ENCODE data around the gene GPC5. TPM values are rescaled to one million over a fixed set of nuclear protein-coding genes. Genes with fewer than 3 reads are reported as not detected.

Gene GPC5
- total and polyA plus RNA-seq, 9 of the 15 experiments (the other 6 are each of a cell fraction or from before 2014, with no cell fraction given), result 0.18 to 0.27 TPM; not detected in 7

DNA sequence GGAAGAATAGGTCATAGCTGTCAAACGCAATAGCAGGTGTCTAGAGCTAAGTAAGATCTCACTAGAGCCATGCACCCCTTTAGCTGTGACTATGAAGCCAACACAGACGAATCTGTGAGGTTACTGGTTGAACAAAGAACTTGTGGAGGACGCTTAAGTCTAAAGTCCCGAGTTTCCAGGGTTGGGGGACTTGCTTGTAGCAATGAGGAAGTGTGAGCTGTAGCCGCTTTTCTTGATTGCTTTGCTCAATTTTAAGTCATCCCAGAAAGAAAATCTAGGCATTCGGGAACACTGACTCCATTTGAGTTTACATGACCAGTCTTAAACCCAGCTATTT, 1.6 kb downstream of the GPC5 start:
- Histone ChIP-seq H3K4me2 (ENCODE audit: insufficient read depth, low read length) (no peak overlapping the region), H2AFZ (ENCODE audit: low read depth, low read length) (0 out of 2 replicates have a peak overlapping the region, but pooled peaks have one; percentile 3), H3K27me3 (ENCODE audit: control insufficient read depth in 2 of 2, insufficient read depth in 2 of 2, low read length in 2 of 2) (peaks cover 13 to 17% of the 10 kb centered on the region in 2 experiments), H4K20me1 (replicated peaks; ENCODE audit: control insufficient read depth, insufficient read depth, low read length) (no peaks in the 10 kb centered on the region), H3K9ac (ENCODE audit: insufficient read depth in 1 of 2, low read depth in 2 of 2, low read length in 2 of 2) (no peak overlapping the region), H3K79me2 (ENCODE audit: control insufficient read depth, insufficient read depth, low read length) (no peaks in the 10 kb centered on the region), H3K9me3 (replicated peaks; ENCODE audit: control insufficient read depth, insufficient read depth, low read depth, low read length) (no peaks in the 10 kb centered on the region), H3K4me1 (replicated peaks in 1 of 2; ENCODE audit: control insufficient read depth in 2 of 2, insufficient read depth in 2 of 2, low read length in 2 of 2) (peaks cover 0 to 13% of the 10 kb centered on the region in 2 experiments; a peak in 3 of 5 replicates), H3K27ac (ENCODE audit: extremely low read depth, low read depth, low read length) (no peak overlapping the region), H3K4me3 (no peak overlapping the region), H3K9me1 (ENCODE audit: control insufficient read depth, insufficient read depth, low read length) (no peaks in the 10 kb centered on the region), H3K36me3 (ENCODE audit: control insufficient read depth, insufficient read depth, low read length) (no peaks in the 10 kb centered on the region)
- no peak for FAIRE-seq
- ChIA-PET POLR2A (interaction anchor here (0.6 to 1.6 kb wide), 9 partner anchors 9 to 388 kb away, joined by 3 to 5 read pairs (median 4); partner anchors contain the start of gene MIR17HG), CTCF (ENCODE audit: low intra/inter-chr PET ratio) (no interaction called here)
- no TSS peak for BruUV-seq (replicated peaks)
- TF ChIP-seq STAT5B (CRISPR knock-in tag; IDR thresholded peaks at IDR 0.05), result no peak
- no peak for TF ChIP-seq ZKSCAN3 (CRISPR knock-in tag; IDR thresholded peaks at IDR 0.05)
- TF ChIP-seq ZBTB8A (IDR thresholded peaks at IDR 0.05; ENCODE audit: partially characterized antibody), result no peak
- TF ChIP-seq ZNF551 (CRISPR knock-in tag; IDR thresholded peaks at IDR 0.05), result no peak
- TF ChIP-seq ZNF121 (CRISPR knock-in tag; conservative IDR thresholded peaks at IDR 0.05), result no peak
- no peak for TF ChIP-seq CSDE1 (IDR thresholded peaks at IDR 0.05)
- TF ChIP-seq DPF2 (IDR thresholded peaks at IDR 0.05), result no peak
- TF ChIP-seq, protein P1, sequence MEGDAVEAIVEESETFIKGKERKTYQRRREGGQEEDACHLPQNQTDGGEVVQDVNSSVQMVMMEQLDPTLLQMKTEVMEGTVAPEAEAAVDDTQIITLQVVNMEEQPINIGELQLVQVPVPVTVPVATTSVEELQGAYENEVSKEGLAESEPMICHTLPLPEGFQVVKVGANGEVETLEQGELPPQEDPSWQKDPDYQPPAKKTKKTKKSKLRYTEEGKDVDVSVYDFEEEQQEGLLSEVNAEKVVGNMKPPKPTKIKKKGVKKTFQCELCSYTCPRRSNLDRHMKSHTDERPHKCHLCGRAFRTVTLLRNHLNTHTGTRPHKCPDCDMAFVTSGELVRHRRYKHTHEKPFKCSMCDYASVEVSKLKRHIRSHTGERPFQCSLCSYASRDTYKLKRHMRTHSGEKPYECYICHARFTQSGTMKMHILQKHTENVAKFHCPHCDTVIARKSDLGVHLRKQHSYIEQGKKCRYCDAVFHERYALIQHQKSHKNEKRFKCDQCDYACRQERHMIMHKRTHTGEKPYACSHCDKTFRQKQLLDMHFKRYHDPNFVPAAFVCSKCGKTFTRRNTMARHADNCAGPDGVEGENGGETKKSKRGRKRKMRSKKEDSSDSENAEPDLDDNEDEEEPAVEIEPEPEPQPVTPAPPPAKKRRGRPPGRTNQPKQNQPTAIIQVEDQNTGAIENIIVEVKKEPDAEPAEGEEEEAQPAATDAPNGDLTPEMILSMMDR (IDR thresholded peaks at IDR 0.05 in 2 of 3, conservative IDR thresholded peaks at IDR 0.05 in 1 of 3; ENCODE audit: insufficient read depth in 2 of 3, low read depth in 1 of 3, low read length in 3 of 3), result no peak
- TF ChIP-seq ZNF444 (CRISPR knock-in tag; IDR thresholded peaks at IDR 0.05), result no peak
- TF ChIP-seq CREM (IDR thresholded peaks at IDR 0.05; ENCODE audit: low read depth), result no peak
- TF ChIP-seq HSF4 (CRISPR knock-in tag; IDR thresholded peaks at IDR 0.05; ENCODE audit: borderline replicate concordance), result no peak
- no peak for TF ChIP-seq ZNF282 (CRISPR knock-in tag; IDR thresholded peaks at IDR 0.05)
- TF ChIP-seq PYGO2 (tag; IDR thresholded peaks at IDR 0.05), result no peak
- no peak for TF ChIP-seq ZNF384 (IDR thresholded peaks at IDR 0.05; ENCODE audit: low read depth, low read length)
- no peak for TF ChIP-seq PHF8 (IDR thresholded peaks at IDR 0.05; ENCODE audit: borderline replicate concordance, low read length)
- TF ChIP-seq, protein P2, sequence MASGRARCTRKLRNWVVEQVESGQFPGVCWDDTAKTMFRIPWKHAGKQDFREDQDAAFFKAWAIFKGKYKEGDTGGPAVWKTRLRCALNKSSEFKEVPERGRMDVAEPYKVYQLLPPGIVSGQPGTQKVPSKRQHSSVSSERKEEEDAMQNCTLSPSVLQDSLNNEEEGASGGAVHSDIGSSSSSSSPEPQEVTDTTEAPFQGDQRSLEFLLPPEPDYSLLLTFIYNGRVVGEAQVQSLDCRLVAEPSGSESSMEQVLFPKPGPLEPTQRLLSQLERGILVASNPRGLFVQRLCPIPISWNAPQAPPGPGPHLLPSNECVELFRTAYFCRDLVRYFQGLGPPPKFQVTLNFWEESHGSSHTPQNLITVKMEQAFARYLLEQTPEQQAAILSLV (tag; IDR thresholded peaks at IDR 0.05), result no peak
- TF ChIP-seq MAFG (tag; conservative IDR thresholded peaks at IDR 0.05), result no peak
- 2% methylated on average over 6 of the region's 6 CpGs for WGBS (ENCODE audit: insufficient coverage, low coverage, missing lambda C conversion rate)
- no peak for DNase-seq (ENCODE audit: extremely low read depth in 1 of 4, low spot score in 3 of 4)
- in situ Hi-C loops (cut with MboI) (no loop called here), intact Hi-C loops (cut with micrococcal nuclease) (loop anchor here (5.0 kb wide), 1 partner anchor 33 kb away; no protein-coding TSS in a partner anchor)
- ATAC-seq, result no peak
